ENCODE results near the gene KNL1. TPM values are rescaled to one million over a fixed set of nuclear protein-coding genes. Genes with fewer than 3 reads are reported as not detected.
"Not testable (repeated sequence)": the region's sequence is repeated elsewhere in the genome, so short reads cannot be mapped to it uniquely, and the experiment has no call there.

The KNL1 gene
- total RNA-seq, 1 donor from 2014 or later: 11.8 TPM

- no peak for DNase-seq
These were observed 3.4 kb upstream of the KNL1 start for GRCh38 chr15:40590667-40591050.

- DNase-seq: no peak
These were observed 2.7 kb upstream of the KNL1 start for GRCh38 chr15:40591389-40591788.

- DNase-seq: peak; percentile 21
These were observed 884 bp upstream of the KNL1 start for GRCh38 chr15:40593165-40593564.

GRCh38 chr15:40594429-40594836, 384 bp downstream of the KNL1 start:
- peak; percentile 42 for DNase-seq

GRCh38 chr15:40595219-40595618, 1.2 kb downstream of the KNL1 start:
- no peak for DNase-seq

- no peak for DNase-seq
These were observed 1.7 kb downstream of the KNL1 start for GRCh38 chr15:40595773-40596172.

- no peak for DNase-seq
These were observed 3.0 kb downstream of the KNL1 start for GRCh38 chr15:40597024-40597423.

GRCh38 chr15:40598126-40598525, 4.1 kb downstream of the KNL1 start:
- no peak for DNase-seq

- no peak for DNase-seq
These were observed 4.6 kb downstream of the KNL1 start for GRCh38 chr15:40598672-40599071.

- DNase-seq: no peak
These were observed 6.9 kb downstream of the KNL1 start for GRCh38 chr15:40600956-40601355.

- no peak for DNase-seq
These were observed 9.9 kb downstream of the KNL1 start for GRCh38 chr15:40603935-40604334.

GRCh38 chr15:40613080-40613479, 19.0 kb downstream of the KNL1 start:
- no peak for DNase-seq

- no peak for DNase-seq
These were observed 24.0 kb downstream of the KNL1 start for GRCh38 chr15:40618023-40618422.

GRCh38 chr15:40618906-40619305, 24.9 kb downstream of the KNL1 start:
- no peak for DNase-seq

- DNase-seq: no peak
These were observed 29.3 kb downstream of the KNL1 start for GRCh38 chr15:40623361-40623760.

GRCh38 chr15:40630313-40630712, 36.3 kb downstream of the KNL1 start:
- DNase-seq: no peak

GRCh38 chr15:40633178-40633577, 39.1 kb downstream of the KNL1 start:
- DNase-seq: no peak

GRCh38 chr15:40637221-40637745, 43.2 kb downstream of the KNL1 start:
- DNase-seq: no peak

- no peak for DNase-seq
These were observed 45.6 kb downstream of the KNL1 start for GRCh38 chr15:40639677-40640076.

- DNase-seq: no peak
These were observed 53.5 kb downstream of the KNL1 start for GRCh38 chr15:40647523-40647922.

GRCh38 chr15:40650479-40650878, 56.4 kb downstream of the KNL1 start:
- no peak for DNase-seq

- DNase-seq: no peak
These were observed 66.6 kb downstream of the KNL1 start for GRCh38 chr15:40660686-40661085.

GRCh38 chr15:40664909-40665308, 70.9 kb downstream of the KNL1 start:
- no peak for DNase-seq

- DNase-seq: not testable (repeated sequence)
These were observed 82.2 kb downstream of the KNL1 start for GRCh38 chr15:40676290-40676689.

GRCh38 chr15:40676906-40677305, 82.9 kb downstream of the KNL1 start:
- not testable (repeated sequence) for DNase-seq
